ENCODE results near the gene AUTS2.

DNA sequence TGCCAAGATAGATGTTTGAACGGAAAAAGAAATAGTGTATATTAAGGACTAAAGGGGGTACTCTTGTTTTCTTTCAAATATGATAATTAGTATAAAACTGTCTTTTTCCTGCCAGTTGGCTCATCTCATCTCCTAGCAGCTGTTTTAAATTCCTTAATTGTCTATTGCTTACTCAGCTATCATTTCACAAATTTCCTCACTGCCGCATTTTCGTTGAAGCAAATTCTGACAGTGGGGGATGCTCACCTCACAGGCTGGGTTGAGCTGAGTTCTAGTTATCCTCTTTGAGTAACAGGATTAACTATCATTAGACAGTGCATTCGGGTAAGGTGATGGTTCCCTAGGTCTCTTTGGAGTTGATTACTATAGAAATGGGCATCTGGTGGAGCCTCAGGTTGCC is 592.0 kb downstream of the AUTS2 start:
- TF ChIP-seq GATA2 (IDR thresholded peaks at IDR 0.05; ENCODE audit: low read depth, low read length) (no peak), GATA3 (IDR thresholded peaks at IDR 0.05; ENCODE audit: low read depth, low read length) (no peak)
